ENCODE results near the gene CALM3. TPM values are rescaled to one million over a fixed set of nuclear protein-coding genes. Genes with fewer than 3 reads are reported as not detected.

CALM3 gene
- polyA plus RNA-seq, 1 of the 3 experiments (the other 2 are of a cell fraction) = 495 TPM

DNA sequence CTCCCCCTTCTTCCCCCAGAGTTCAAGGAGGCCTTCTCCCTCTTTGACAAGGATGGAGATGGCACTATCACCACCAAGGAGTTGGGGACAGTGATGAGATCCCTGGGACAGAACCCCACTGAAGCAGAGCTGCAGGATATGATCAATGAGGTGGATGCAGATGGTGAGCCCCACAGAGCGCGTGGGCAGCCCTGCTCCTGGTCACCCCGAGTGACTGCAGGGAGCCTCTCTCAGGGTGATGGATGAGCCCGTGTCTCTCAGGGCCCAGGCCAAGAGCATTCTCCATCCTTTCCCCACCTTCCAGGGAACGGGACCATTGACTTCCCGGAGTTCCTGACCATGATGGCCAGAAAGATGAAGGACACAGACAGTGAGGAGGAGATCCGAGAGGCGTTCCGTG, 7.0 kb downstream of the CALM3 start:
- Histone ChIP-seq H3K27me3 (ENCODE audit: insufficient read depth) (no peaks in the 10 kb centered on the region), H3K4me2 (no peak overlapping the region), H4K20me1 (ENCODE audit: insufficient read depth) (peaks cover 30% of the 10 kb centered on the region), H3K4me1 (ENCODE audit: control insufficient read depth in 1 of 2, insufficient read depth in 2 of 2, low read depth in 1 of 2, low read length in 1 of 2) (peaks cover 14 to 42% of the 10 kb centered on the region in 2 experiments), H3K9me2 (no peaks in the 10 kb centered on the region), H3K79me2 (ENCODE audit: insufficient read depth) (peaks cover 37% of the 10 kb centered on the region), H3K9ac (no peak overlapping the region), H3K9me3 (no peaks in the 10 kb centered on the region), H3K27ac (ENCODE audit: low read depth in 2 of 2, low read length in 1 of 2) (no peak overlapping the region; a peak in 1 of 4 replicates), H3K36me3 (replicated peaks in 1 of 2; ENCODE audit: control insufficient read depth in 1 of 2, insufficient read depth in 2 of 2, low read length in 1 of 2) (peaks cover 19 to 53% of the 10 kb centered on the region in 2 experiments), H3F3A (replicated peaks; ENCODE audit: insufficient read depth) (peaks cover 4% of the 10 kb centered on the region), H2AFZ (ENCODE audit: low read depth) (no peak overlapping the region), H3K4me3 (ENCODE audit: low read depth in 2 of 2, low read length in 1 of 2) (no peak overlapping the region)
- ChIA-PET CTCF (interaction anchor here (0.6 to 23.7 kb wide), 3 partner anchors 12 to 119 kb away, joined by 3 to 471 read pairs (median 4); partner anchors contain the start of gene DACT3), POLR2A (interaction anchor here (2.7 kb wide), 1 partner anchor 22 kb away, joined by 8 read pairs; no protein-coding TSS in a partner anchor)
- WGBS (ENCODE audit: low lambda C conversion rate) = 98% methylated on average over 4 of the region's 9 CpGs
- no peak for DNase-seq
- no peak for TF ChIP-seq POLR2AphosphoS5 (IDR thresholded peaks at IDR 0.05; ENCODE audit: low read depth, low read length)
- no peak for TF ChIP-seq GABPA (IDR thresholded peaks at IDR 0.05; ENCODE audit: low read depth)
- TF ChIP-seq, protein P1, sequence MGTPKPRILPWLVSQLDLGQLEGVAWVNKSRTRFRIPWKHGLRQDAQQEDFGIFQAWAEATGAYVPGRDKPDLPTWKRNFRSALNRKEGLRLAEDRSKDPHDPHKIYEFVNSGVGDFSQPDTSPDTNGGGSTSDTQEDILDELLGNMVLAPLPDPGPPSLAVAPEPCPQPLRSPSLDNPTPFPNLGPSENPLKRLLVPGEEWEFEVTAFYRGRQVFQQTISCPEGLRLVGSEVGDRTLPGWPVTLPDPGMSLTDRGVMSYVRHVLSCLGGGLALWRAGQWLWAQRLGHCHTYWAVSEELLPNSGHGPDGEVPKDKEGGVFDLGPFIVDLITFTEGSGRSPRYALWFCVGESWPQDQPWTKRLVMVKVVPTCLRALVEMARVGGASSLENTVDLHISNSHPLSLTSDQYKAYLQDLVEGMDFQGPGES (IDR thresholded peaks at IDR 0.05; ENCODE audit: low read depth, low read length) = no peak
- no peak for TF ChIP-seq FOSL2 (IDR thresholded peaks at IDR 0.05; ENCODE audit: borderline replicate concordance, low read depth)
- TF ChIP-seq, protein P2, sequence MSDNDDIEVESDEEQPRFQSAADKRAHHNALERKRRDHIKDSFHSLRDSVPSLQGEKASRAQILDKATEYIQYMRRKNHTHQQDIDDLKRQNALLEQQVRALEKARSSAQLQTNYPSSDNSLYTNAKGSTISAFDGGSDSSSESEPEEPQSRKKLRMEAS (IDR thresholded peaks at IDR 0.05; ENCODE audit: low read depth) = no peak
- TF ChIP-seq FOXJ3 (CRISPR knock-in tag; IDR thresholded peaks at IDR 0.05) = no peak
- TF ChIP-seq GATA2 (CRISPR knock-in tag; IDR thresholded peaks at IDR 0.05) = no peak
- no peak for TF ChIP-seq JUND (IDR thresholded peaks at IDR 0.05)
- TF ChIP-seq YY1 (IDR thresholded peaks at IDR 0.05; ENCODE audit: low read depth) = no peak
- TF ChIP-seq MXI1 (IDR thresholded peaks at IDR 0.05; ENCODE audit: low read depth, low read length) = no peak
- TF ChIP-seq EZH2phosphoT487 (IDR thresholded peaks at IDR 0.05; ENCODE audit: borderline replicate concordance, low read depth) = no peak
- no peak for TF ChIP-seq SIN3A (IDR thresholded peaks at IDR 0.05; ENCODE audit: borderline replicate concordance, low read depth, low read length)
- no peak for TF ChIP-seq TEAD4 (IDR thresholded peaks at IDR 0.05; ENCODE audit: borderline replicate concordance, insufficient read depth)
- no peak for TF ChIP-seq RCOR1 (IDR thresholded peaks at IDR 0.05; ENCODE audit: low read length)
- TF ChIP-seq NFIC (IDR thresholded peaks at IDR 0.05; ENCODE audit: borderline replicate concordance) = no peak
- TF ChIP-seq FOXM1 (IDR thresholded peaks at IDR 0.05; ENCODE audit: low read depth) = no peak
- TF ChIP-seq, protein P3, sequence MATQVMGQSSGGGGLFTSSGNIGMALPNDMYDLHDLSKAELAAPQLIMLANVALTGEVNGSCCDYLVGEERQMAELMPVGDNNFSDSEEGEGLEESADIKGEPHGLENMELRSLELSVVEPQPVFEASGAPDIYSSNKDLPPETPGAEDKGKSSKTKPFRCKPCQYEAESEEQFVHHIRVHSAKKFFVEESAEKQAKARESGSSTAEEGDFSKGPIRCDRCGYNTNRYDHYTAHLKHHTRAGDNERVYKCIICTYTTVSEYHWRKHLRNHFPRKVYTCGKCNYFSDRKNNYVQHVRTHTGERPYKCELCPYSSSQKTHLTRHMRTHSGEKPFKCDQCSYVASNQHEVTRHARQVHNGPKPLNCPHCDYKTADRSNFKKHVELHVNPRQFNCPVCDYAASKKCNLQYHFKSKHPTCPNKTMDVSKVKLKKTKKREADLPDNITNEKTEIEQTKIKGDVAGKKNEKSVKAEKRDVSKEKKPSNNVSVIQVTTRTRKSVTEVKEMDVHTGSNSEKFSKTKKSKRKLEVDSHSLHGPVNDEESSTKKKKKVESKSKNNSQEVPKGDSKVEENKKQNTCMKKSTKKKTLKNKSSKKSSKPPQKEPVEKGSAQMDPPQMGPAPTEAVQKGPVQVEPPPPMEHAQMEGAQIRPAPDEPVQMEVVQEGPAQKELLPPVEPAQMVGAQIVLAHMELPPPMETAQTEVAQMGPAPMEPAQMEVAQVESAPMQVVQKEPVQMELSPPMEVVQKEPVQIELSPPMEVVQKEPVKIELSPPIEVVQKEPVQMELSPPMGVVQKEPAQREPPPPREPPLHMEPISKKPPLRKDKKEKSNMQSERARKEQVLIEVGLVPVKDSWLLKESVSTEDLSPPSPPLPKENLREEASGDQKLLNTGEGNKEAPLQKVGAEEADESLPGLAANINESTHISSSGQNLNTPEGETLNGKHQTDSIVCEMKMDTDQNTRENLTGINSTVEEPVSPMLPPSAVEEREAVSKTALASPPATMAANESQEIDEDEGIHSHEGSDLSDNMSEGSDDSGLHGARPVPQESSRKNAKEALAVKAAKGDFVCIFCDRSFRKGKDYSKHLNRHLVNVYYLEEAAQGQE (IDR thresholded peaks at IDR 0.05; ENCODE audit: low read depth, low read length) = no peak
